Lower lobe of right lung (tissue), 2 donors: ENCODE results near the gene AP1M1. TPM values are rescaled to one million over a fixed set of nuclear protein-coding genes. Genes with fewer than 3 reads are reported as not detected.

ENCODE experiments used
- ATAC-seq, 2 donors: fragments of 200-7000 bp; cut with Tn5 transposase; one replicate each; pipeline ENCODE4 v1.9.1; 2020 to 2022; ENCODE audit warnings: mild to moderate bottlenecking in 2 of 2, moderate library complexity in 2 of 2
- DNase-seq: peaks from one replicate; pipeline ENCODE4 v3.0.0-alpha.2; 2020
- H3K27ac ChIP-seq: fragments of 200-600 bp; one replicate; pipeline ENCODE4 v1.8.0; 2022
- H3K27me3 ChIP-seq: fragments of 200-600 bp; one replicate; pipeline ENCODE4 v1.8.0; 2022; ENCODE audit warnings: low read depth
- H3K36me3 ChIP-seq: fragments of 200-600 bp; one replicate; pipeline ENCODE4 v1.8.0; 2022; ENCODE audit warnings: mild to moderate bottlenecking
- H3K4me1 ChIP-seq: fragments of 200-600 bp; one replicate; pipeline ENCODE4 v1.8.0; 2022
- H3K4me3 ChIP-seq: fragments of 200-600 bp; one replicate; pipeline ENCODE4 v1.8.0; 2022; ENCODE audit warnings: mild to moderate bottlenecking
- H3K9me3 ChIP-seq: fragments of 200-600 bp; one replicate; pipeline ENCODE4 v1.8.0; 2022
- CTCF ChIP-seq: fragments of 200-600 bp; IDR thresholded peaks from one replicate; pipeline ENCODE4 v1.8.0; 2022; ENCODE audit warnings: antibody characterized with exemption, mild to moderate bottlenecking
- intact Hi-C: fragments of 100-400 bp; cut with DNase I; formaldehyde crosslinking; loops from one replicate; pipeline ENCODE4 v1.11.0; 2022
- total RNA-seq: library from RNA; stranded (reverse); fragmentation: NEBNext Ultra II Directional; extraction: Animal tissue kit (Norgen Biotek cat#: 25700); gene quantifications from one replicate; pipeline ENCODE4 v1.2.1, GENCODE V29; 2021
- donor health status: DM: no; HTN: yes; CAD: no; lungs with severe emphysema.

AP1M1 gene
- total RNA-seq, 1 donor from 2014 or later, result 66.0 TPM

GRCh38 chr19:16206046-16206605, 8.4 kb downstream of the AP1M1 start:
- H3K4me1 ChIP-seq, result no peaks in the 10 kb centered on the region
- H3K27me3 ChIP-seq, result no peaks in the 10 kb centered on the region
- ATAC-seq (no peak), DNase-seq (no peak)
- H3K9me3 ChIP-seq, result no peaks in the 10 kb centered on the region
- H3K27ac ChIP-seq, result no peak overlapping the region
- TF ChIP-seq CTCF, result no peak
- intact Hi-C loops, result no loop called here
- no peak overlapping the region for H3K4me3 ChIP-seq
- peaks cover 96% of the 10 kb centered on the region for H3K36me3 ChIP-seq

- H3K27me3 ChIP-seq, result no peaks in the 10 kb centered on the region
- ATAC-seq, result no peak
- intact Hi-C loops, result no loop called here
- no peak overlapping the region for H3K4me3 ChIP-seq
- no peak overlapping the region for H3K27ac ChIP-seq
- no peak for DNase-seq
- no peaks in the 10 kb centered on the region for H3K9me3 ChIP-seq
- no peak for TF ChIP-seq CTCF
- H3K4me1 ChIP-seq, result no peaks in the 10 kb centered on the region
- peaks cover 99% of the 10 kb centered on the region for H3K36me3 ChIP-seq
Observed at GRCh38 chr19:16206637-16207036, 8.9 kb downstream of the AP1M1 start.

- H3K27me3 ChIP-seq, result no peaks in the 10 kb centered on the region
- no peak for DNase-seq
- no peak overlapping the region for H3K27ac ChIP-seq
- no peak for ATAC-seq
- H3K4me1 ChIP-seq, result no peaks in the 10 kb centered on the region
- H3K36me3 ChIP-seq, result peaks cover 96% of the 10 kb centered on the region
- intact Hi-C loops, result no loop called here
- H3K4me3 ChIP-seq, result no peak overlapping the region
- no peaks in the 10 kb centered on the region for H3K9me3 ChIP-seq
- no peak for TF ChIP-seq CTCF
Observed at GRCh38 chr19:16207063-16207462, 9.4 kb downstream of the AP1M1 start.

GRCh38 chr19:16207490-16208025, 9.8 kb downstream of the AP1M1 start:
- Histone ChIP-seq H3K4me3 (no peak overlapping the region), H3K9me3 (no peaks in the 10 kb centered on the region), H3K36me3 (peaks cover 91% of the 10 kb centered on the region), H3K27ac (no peak overlapping the region), H3K27me3 (no peaks in the 10 kb centered on the region), H3K4me1 (no peaks in the 10 kb centered on the region)
- ATAC-seq, result no peak
- intact Hi-C loops, result no loop called here
- DNase-seq, result no peak
- no peak for TF ChIP-seq CTCF

GRCh38 chr19:16208064-16208759, 10.5 kb downstream of the AP1M1 start:
- ATAC-seq, result no peak
- Histone ChIP-seq H3K4me1 (no peaks in the 10 kb centered on the region), H3K27me3 (no peaks in the 10 kb centered on the region), H3K36me3 (peaks cover 89% of the 10 kb centered on the region), H3K27ac (no peak overlapping the region), H3K9me3 (no peaks in the 10 kb centered on the region), H3K4me3 (no peak overlapping the region)
- no peak for DNase-seq
- no peak for TF ChIP-seq CTCF
- intact Hi-C loops, result no loop called here
